Tibial nerve (tissue), 4 donors: ENCODE results near the gene ZC3H6. TPM values are rescaled to one million over a fixed set of nuclear protein-coding genes. Genes with fewer than 3 reads are reported as not detected.
"Not testable (repeated sequence)": the region's sequence is repeated elsewhere in the genome, so short reads cannot be mapped to it uniquely, and the experiment has no call there.

ENCODE experiments used
- DNase-seq, 2 donors: peaks; one replicate each; pipeline ENCODE4 v3.0.0-alpha.2; 2019; ENCODE audit warnings: low spot score in 2 of 2
- H3K27ac ChIP-seq, 4 donors: fragments of 200-600 bp; sonication (generic) in 3 of 4; one replicate each; pipeline ENCODE4 v1.5.1; 2017 to 2019; ENCODE audit warnings: mild to moderate bottlenecking in 1 of 4
- H3K27me3 ChIP-seq, 2 donors: fragments of 200-600 bp; sonication (generic) in 1 of 2; one replicate each; pipeline versions ENCODE4 v1.5.1 to v1.6.0; 2017 to 2019
- H3K36me3 ChIP-seq, 3 donors: fragments of 200-600 bp; sonication (generic); one replicate each; pipeline ENCODE4 v1.5.1; 2018 to 2019
- H3K4me1 ChIP-seq, 4 donors: fragments of 200-600 bp; sonication (generic) in 3 of 4; one replicate each; pipeline ENCODE4 v1.5.1; 2017 to 2019
- H3K4me3 ChIP-seq, 4 donors: fragments of 200-600 bp; sonication (generic) in 3 of 4; one replicate each; pipeline ENCODE4 v1.5.1; 2017 to 2019; ENCODE audit warnings: mild to moderate bottlenecking in 1 of 4, moderate library complexity in 1 of 4
- H3K9me3 ChIP-seq, 4 donors: fragments of 200-600 bp; sonication (generic) in 3 of 4; one replicate each; pipeline ENCODE4 v1.5.1; 2017 to 2019
- CTCF ChIP-seq, 5 experiments: fragments of 200-600 bp in 3 of 5; fragments of 450-650 bp in 2 of 5; sonication (generic) in 3 of 5; IDR thresholded peaks; one replicate each; pipeline ENCODE4 v1.5.1; 2016 to 2019; ENCODE audit warnings: antibody characterized with exemption in 5 of 5, mild to moderate bottlenecking in 3 of 5, moderate library complexity in 2 of 5
- EP300 ChIP-seq, 2 donors: sonication (generic); formaldehyde crosslinking; IDR thresholded peaks; one replicate each; pipeline ENCODE4 v1.6.1; 2017; ENCODE audit warnings: antibody characterized with exemption in 2 of 2, mild to moderate bottlenecking in 1 of 2
- POLR2A ChIP-seq, 2 donors: fragments of 450-650 bp; IDR thresholded peaks; one replicate each; pipeline ENCODE4 v1.6.1; 2017; ENCODE audit warnings: antibody characterized with exemption in 2 of 2, mild to moderate bottlenecking in 2 of 2, moderate library complexity in 2 of 2
- WGBS, 2 donors: methylation state at CpG; one replicate each; pipeline ENCODE4 v1.1.5; 2018; 5-methylcytosine and 5-hydroxymethylcytosine counted together
- total RNA-seq, 4 donors: library from RNA; depleted of rRNA; stranded (reverse); fragments of >200 nt; gene quantifications; one replicate each; pipeline ENCODE4 v1.1.0, GENCODE V29; 2016

ZC3H6 gene
- total RNA-seq, 4 donors from 2014 or later, result 12.0 to 19.9 (median 15.3) TPM

- no peak for DNase-seq
- H3K4me3 ChIP-seq, result peak overlapping the region in 1 of 4 donors; percentile 93
- no peak for TF ChIP-seq POLR2A (IDR thresholded peaks at IDR 0.05)
- TF ChIP-seq CTCF (IDR thresholded peaks at IDR 0.05), result no peak
- no peak for TF ChIP-seq EP300 (IDR thresholded peaks at IDR 0.05)
- no peaks in the 10 kb centered on the region for H3K27me3 ChIP-seq
- no peaks in the 10 kb centered on the region for H3K9me3 ChIP-seq
- WGBS, 2 donors, result 44 to 56% methylated on average over 5 of the region's 5 CpGs
- no peaks in the 10 kb centered on the region for H3K36me3 ChIP-seq
- H3K27ac ChIP-seq, result peak overlapping the region in 2 of 4 donors; percentile 98 to 100
- peaks cover 0 to 30% (median 2%) of the 10 kb centered on the region in 4 donors for H3K4me1 ChIP-seq
These were observed 1.6 kb downstream of the ZC3H6 start for GRCh38 chr2:112276954-112277353.

- no peak for DNase-seq
- Histone ChIP-seq H3K4me3 (no peak overlapping the region), H3K27me3 (no peaks in the 10 kb centered on the region), H3K36me3 (no peaks in the 10 kb centered on the region), H3K27ac (peak overlapping the region in 2 of 4 donors; percentile 68 to 98), H3K4me1 (peaks cover 0 to 30% (median 2%) of the 10 kb centered on the region in 4 donors), H3K9me3 (no peaks in the 10 kb centered on the region)
- no peak for TF ChIP-seq POLR2A (IDR thresholded peaks at IDR 0.05)
- TF ChIP-seq EP300 (IDR thresholded peaks at IDR 0.05), result no peak
- no peak for TF ChIP-seq CTCF (IDR thresholded peaks at IDR 0.05)
- 75 to 83% methylated on average over 5 of the region's 5 CpGs for WGBS, 2 donors
These were observed 2.3 kb downstream of the ZC3H6 start for GRCh38 chr2:112277596-112278220.

- not testable (repeated sequence) for H3K4me3 ChIP-seq, H3K9me3 ChIP-seq, H3K27me3 ChIP-seq, H3K27ac ChIP-seq, H3K36me3 ChIP-seq, DNase-seq
- 91 to 98% methylated on average over 4 of the region's 4 CpGs for WGBS, 2 donors
- H3K4me1 ChIP-seq, result peaks cover 0 to 23% (median under 1%) of the 10 kb centered on the region in 4 donors
These were observed 6.7 kb downstream of the ZC3H6 start for GRCh38 chr2:112282066-112282465.

- H3K4me3 ChIP-seq, H3K27me3 ChIP-seq, DNase-seq, H3K27ac ChIP-seq, H3K36me3 ChIP-seq, H3K4me1 ChIP-seq, H3K9me3 ChIP-seq: not testable (repeated sequence)
- WGBS, 2 donors, result 82 to 83% methylated on average over 2 of the region's 2 CpGs
These were observed 8.1 kb downstream of the ZC3H6 start for GRCh38 chr2:112283535-112283934.

- H3K4me3 ChIP-seq, result no peak overlapping the region
- H3K36me3 ChIP-seq, result no peaks in the 10 kb centered on the region
- H3K27ac ChIP-seq, result no peak overlapping the region
- no peaks in the 10 kb centered on the region for H3K27me3 ChIP-seq
- peaks cover 0 to 7% (median 0%) of the 10 kb centered on the region in 4 donors for H3K4me1 ChIP-seq
- H3K9me3 ChIP-seq, result no peaks in the 10 kb centered on the region
- 75 to 84% methylated on average over 3 of the region's 3 CpGs for WGBS, 2 donors
- no peak for DNase-seq
- TF ChIP-seq EP300 (IDR thresholded peaks at IDR 0.05), result no peak
- no peak for TF ChIP-seq CTCF (IDR thresholded peaks at IDR 0.05)
- TF ChIP-seq POLR2A (IDR thresholded peaks at IDR 0.05), result no peak
These were observed 14.7 kb downstream of the ZC3H6 start for GRCh38 chr2:112290088-112290487.

GRCh38 chr2:112290648-112291047, 15.3 kb downstream of the ZC3H6 start:
- H3K36me3 ChIP-seq, result no peaks in the 10 kb centered on the region
- TF ChIP-seq EP300 (IDR thresholded peaks at IDR 0.05) (no peak), POLR2A (IDR thresholded peaks at IDR 0.05) (no peak), CTCF (IDR thresholded peaks at IDR 0.05) (no peak)
- H3K4me3 ChIP-seq, result no peak overlapping the region
- WGBS, 2 donors, result 44 to 49% methylated on average over 1 of the region's 1 CpG
- H3K27ac ChIP-seq, result no peak overlapping the region
- no peak for DNase-seq
- peaks cover 0 to 13% (median 0%) of the 10 kb centered on the region in 4 donors for H3K4me1 ChIP-seq
- no peaks in the 10 kb centered on the region for H3K9me3 ChIP-seq
- no peaks in the 10 kb centered on the region for H3K27me3 ChIP-seq
